Parietal lobe (tissue), 1 donor: ENCODE measurements around the gene GTF2I. TPM values are rescaled to one million over a fixed set of nuclear protein-coding genes. Genes with fewer than 3 reads are reported as not detected.

Source experiments
- total RNA-seq: library from RNA; depleted of rRNA; stranded (reverse); fragments of >200 nt; gene quantifications from one replicate; pipeline ENCODE4 v1.2.3, GENCODE V29; 2014

The GTF2I gene
- total RNA-seq: 586 TPM

GRCh38 chr7:74657692-74658177 is at the start of gene GTF2I:
GTF2I (plus strand) TSS chr7:74657718; CDS start chr7:74689129, 31,411 bp downstream.

GRCh38 chr7:74773760-74774750 is 116.5 kb downstream of the GTF2I start, which contains the start of gene NCF1:
NCF1 (plus strand) TSS chr7:74774011; CDS start chr7:74774032, 21 bp downstream.

Other genes with a start within 250 kb of the GTF2I start
- 27.5 TPM for gene GTF2IRD1, start 203.8 kb upstream of the GTF2I start, total RNA-seq
- gene NCF1, start 116.3 kb downstream of the GTF2I start, total RNA-seq: not detected
- gene GTF2IRD2, start 193.9 kb downstream of the GTF2I start, total RNA-seq: 52.9 TPM